HepG2 (cell line): Measurements from ENCODE around the gene POLR3GL. TPM values are rescaled to one million over a fixed set of nuclear protein-coding genes. Genes with fewer than 3 reads are reported as not detected.
A peak's percentile ranks its signal among the peaks of the same experiment; 100 is the strongest.

ENCODE experiments used
- AFF4 ChIP-seq: sonication (generic); formaldehyde crosslinking; IDR thresholded peaks from 2 replicates; pipeline ENCODE4 v1.4.0; 2020; ENCODE audit warnings: missing genetic modification reagents
- ASH2L ChIP-seq: fragments of 300-600, 200-600 bp; sonication (generic); IDR thresholded peaks from 2 replicates; pipeline ENCODE4 v1.7.0; 2017; ENCODE audit warnings: low read depth, mild to moderate bottlenecking, moderate library complexity, mixed read lengths, low read length; ENCODE audit not compliant: insufficient read length
- ATF7-NPFF ChIP-seq: sonication (generic); formaldehyde crosslinking; IDR thresholded peaks from 2 replicates; pipeline ENCODE4 v1.8.1; 2023; ENCODE audit warnings: mild to moderate bottlenecking, low read depth, missing genetic modification reagents, moderate library complexity
- ATRX ChIP-seq: sonication (generic); formaldehyde crosslinking; IDR thresholded peaks from 2 replicates; pipeline ENCODE4 v1.4.0; 2020; ENCODE audit warnings: missing genetic modification reagents, borderline replicate concordance
- CEBPG ChIP-seq: IDR thresholded peaks from 2 replicates; pipeline ENCODE4 v1.6.1; 2016
- CHCHD3 ChIP-seq: sonication (generic); formaldehyde crosslinking; IDR thresholded peaks from 2 replicates; pipeline ENCODE4 v1.8.0; 2022; ENCODE audit warnings: mild to moderate bottlenecking, missing genetic modification reagents, moderate library complexity
- EEA1 ChIP-seq: sonication (generic); formaldehyde crosslinking; IDR thresholded peaks from 2 replicates; pipeline ENCODE4 v1.5.1; 2020; ENCODE audit warnings: mild to moderate bottlenecking, missing genetic modification reagents, borderline replicate concordance
- ETV6 ChIP-seq: sonication (generic); formaldehyde crosslinking; conservative IDR thresholded peaks from 2 replicates; pipeline ENCODE4 v1.4.0; 2020; ENCODE audit warnings: missing genetic modification reagents
- HDAC6 ChIP-seq: fragments of 200-600 bp; sonication (generic); IDR thresholded peaks from 2 replicates; pipeline ENCODE4 v1.7.0; 2017; ENCODE audit warnings: mild to moderate bottlenecking, antibody characterized with exemption, low read length, low read depth
- HMGXB4 ChIP-seq, 2 experiments: sonication (generic) in 1 of 2; formaldehyde crosslinking in 1 of 2; IDR thresholded peaks; 2 replicates each; pipeline versions ENCODE4 v1.4.0 to v1.6.1; 2018 to 2020; ENCODE audit warnings: missing genetic modification reagents in 2 of 2, borderline replicate concordance in 1 of 2, low read depth in 1 of 2, mild to moderate bottlenecking in 1 of 2, missing biosample characterization in 1 of 2
- NCOR1 ChIP-seq: fragments of 200-600 bp; sonication (generic); IDR thresholded peaks from 2 replicates; pipeline ENCODE4 v1.7.0; 2017; ENCODE audit warnings: antibody characterized with exemption, low read length, borderline replicate concordance
- PAF1 ChIP-seq: IDR thresholded peaks from 2 replicates; pipeline ENCODE4 v1.6.1; 2016; ENCODE audit warnings: missing genetic modification reagents, missing compliant biosample characterization
- PAWR ChIP-seq: sonication (generic); formaldehyde crosslinking; IDR thresholded peaks from 2 replicates; pipeline ENCODE4 v1.4.0; 2020; ENCODE audit warnings: missing genetic modification reagents, mild to moderate bottlenecking, borderline replicate concordance
- SSRP1 ChIP-seq: IDR thresholded peaks from 2 replicates; pipeline ENCODE4 v1.6.1; 2016; ENCODE audit warnings: control low read depth
- TOPORS ChIP-seq: sonication (generic); formaldehyde crosslinking; IDR thresholded peaks from 2 replicates; pipeline ENCODE4 v1.8.0; 2023; ENCODE audit warnings: mild to moderate bottlenecking, missing genetic modification reagents
- ZMYM4 ChIP-seq: sonication (generic); formaldehyde crosslinking; IDR thresholded peaks from 2 replicates; pipeline ENCODE4 v1.8.1; 2023; ENCODE audit warnings: mild to moderate bottlenecking, missing genetic modification reagents
- ZNF101 ChIP-seq: sonication (generic); formaldehyde crosslinking; IDR thresholded peaks from 2 replicates; pipeline ENCODE4 v1.4.0; 2020; ENCODE audit warnings: mild to moderate bottlenecking, low read depth, missing genetic modification reagents, borderline replicate concordance
- ZNF232 ChIP-seq: sonication (generic); formaldehyde crosslinking; IDR thresholded peaks from 2 replicates; pipeline ENCODE4 v1.4.0; 2020; ENCODE audit warnings: missing genetic modification reagents, borderline replicate concordance
- ZNF546 ChIP-seq: sonication (generic); formaldehyde crosslinking; conservative IDR thresholded peaks from 2 replicates; pipeline ENCODE4 v1.8.1; 2023; ENCODE audit warnings: mild to moderate bottlenecking, missing genetic modification reagents
- ZNF703 ChIP-seq: sonication (generic); formaldehyde crosslinking; IDR thresholded peaks from 2 replicates; pipeline ENCODE4 v1.5.1; 2020; ENCODE audit warnings: missing genetic modification reagents, mild to moderate bottlenecking, moderate library complexity, borderline replicate concordance
- ZSCAN5A ChIP-seq: sonication (generic); formaldehyde crosslinking; IDR thresholded peaks from 2 replicates; pipeline ENCODE4 v1.8.0; 2022; ENCODE audit warnings: mild to moderate bottlenecking, missing genetic modification reagents, borderline replicate concordance
- polyA plus RNA-seq, 8 experiments: library from polyadenylated mRNA; depleted of rRNA in 3 of 8; stranded (reverse) in 7 of 8; unstranded in 1 of 8; fragments of >200 nt; fragmentation: Illumina TruSeq in 4 of 8; extraction: Trizol in 4 of 8; gene quantifications; 2 replicates each; pipeline versions ENCODE4 v1.2.1 to v1.2.3, GENCODE V29; 2011 to 2016; ENCODE audit warnings: low read depth in 4 of 8, missing spikeins in 1 of 8, mixed read lengths in 1 of 8; ENCODE audit not compliant: insufficient read depth in 1 of 8
- total RNA-seq, 5 experiments: library from RNA; depleted of rRNA; stranded (reverse); fragments of >200 nt; fragmentation: Illumina TruSeq; extraction: Trizol; gene quantifications; 2 replicates each; pipeline ENCODE4 v1.2.3, GENCODE V29; 2016; ENCODE audit warnings: low read depth in 1 of 5

Gene POLR3GL
- total and polyA plus RNA-seq, 2 of the 13 experiments (the other 11 are each of a cell fraction or from before 2014, with no cell fraction given) = 11.5 to 12.4 TPM

- TF ChIP-seq HMGXB4 (CRISPR knock-in tag; IDR thresholded peaks at IDR 0.05; ENCODE audit: borderline replicate concordance in 1 of 2, low read depth in 1 of 2) = 0 out of 4 replicates have a peak, but pooled peaks of 1 of the 2 experiments have one; percentile 13
- TF ChIP-seq EEA1 = no peak
- no peak for TF ChIP-seq ZNF232 (CRISPR knock-in tag)
- 0 out of 2 replicates have a peak, but pooled peaks have one; percentile 7 for TF ChIP-seq ATF7-NPFF (CRISPR knock-in tag)
- TF ChIP-seq ZNF703 (CRISPR knock-in tag) = 0 out of 2 replicates have a peak, but pooled peaks have one; percentile 43
- TF ChIP-seq ZSCAN5A = 0 out of 2 replicates have a peak, but pooled peaks have one; percentile 1
- TF ChIP-seq ETV6 (CRISPR knock-in tag) = no peak
- TF ChIP-seq ZNF101 (CRISPR knock-in tag) = 0 out of 2 replicates have a peak, but pooled peaks have one; percentile 4
- peak; percentile 63 for TF ChIP-seq ASH2L
- TF ChIP-seq ZMYM4 = no peak
- TF ChIP-seq NCOR1 = peak; percentile 28; the same call in 1 of the 2 replicates
- no peak; the same call in 1 of the 2 replicates for TF ChIP-seq TOPORS (CRISPR knock-in tag)
- TF ChIP-seq ZNF546 (CRISPR knock-in tag) = 0 out of 2 replicates have a peak, but pooled peaks have one; percentile 27
- TF ChIP-seq SSRP1 = peak; percentile 21; the same call in 1 of the 2 replicates
- TF ChIP-seq CEBPG (CRISPR knock-in tag) = no peak
- TF ChIP-seq PAF1 (CRISPR knock-in tag) = peak; percentile 85; the same call in 1 of the 2 replicates
- no peak for TF ChIP-seq CHCHD3 (CRISPR knock-in tag)
- TF ChIP-seq ATRX (CRISPR knock-in tag) = no peak
- peak; percentile 91; the same call in 1 of the 2 replicates for TF ChIP-seq HDAC6
- peak; percentile 86; the same call in 1 of the 2 replicates for TF ChIP-seq AFF4 (CRISPR knock-in tag)
- no peak for TF ChIP-seq PAWR
These were observed 31.5 kb downstream of the POLR3GL start (continued) for GRCh38 chr1:145995964-145996432.
